Tibial artery (tissue), 4 donors: Measurements from ENCODE around the gene BDP1.
A peak's percentile ranks its signal among the peaks of the same experiment; 100 is the strongest.

ENCODE experiments used
- DNase-seq, 2 donors: peaks; one replicate each; pipeline ENCODE4 v3.0.0-alpha.2; 2019
- H3K27ac ChIP-seq, 2 donors: fragments of 200-600 bp; sonication (generic) in 1 of 2; 1 replicate in 1 of 2; 2 replicates in 1 of 2; pipeline ENCODE4 v1.5.1; 2018 to 2019; ENCODE audit warnings: mild to moderate bottlenecking in 1 of 2
- H3K27me3 ChIP-seq, 2 donors: fragments of 200-600 bp; sonication (generic) in 1 of 2; one replicate each; pipeline versions ENCODE4 v1.5.1 to v1.6.0; 2016 to 2019
- H3K36me3 ChIP-seq, 3 donors: fragments of 200-600 bp; sonication (generic) in 2 of 3; one replicate each; pipeline ENCODE4 v1.5.1; 2016 to 2019; ENCODE audit warnings: mild to moderate bottlenecking in 2 of 3
- H3K4me1 ChIP-seq, 4 donors: fragments of 200-600 bp; sonication (generic) in 2 of 4; 1 replicate in 3 of 4; 2 replicates in 1 of 4; pipeline ENCODE4 v1.5.1; 2016 to 2019
- H3K4me3 ChIP-seq, 2 donors: fragments of 200-600 bp; sonication (generic) in 1 of 2; 1 replicate in 1 of 2; 2 replicates in 1 of 2; pipeline ENCODE4 v1.5.1; 2018 to 2019; ENCODE audit warnings: mild to moderate bottlenecking in 2 of 2
- H3K9me3 ChIP-seq, 3 donors: fragments of 200-600 bp; sonication (generic) in 1 of 3; one replicate each; pipeline ENCODE4 v1.5.1; 2016 to 2019
- intact Hi-C: fragments of 100-400 bp; cut with DNase I; formaldehyde crosslinking; loops from one replicate; pipeline ENCODE4 v1.15.0; 2023; ENCODE audit warnings: low total_unique reads
- TF ChIP-seq, protein P1 (sequence below), 2 experiments: fragments of 200-600 bp in 1 of 2; fragments of 450-650 bp in 1 of 2; IDR thresholded peaks; one replicate each; pipeline ENCODE4 v1.5.1; 2017 to 2019; ENCODE audit warnings: antibody characterized with exemption in 2 of 2, mild to moderate bottlenecking in 1 of 2, moderate library complexity in 1 of 2

BDP1 gene

DNA sequence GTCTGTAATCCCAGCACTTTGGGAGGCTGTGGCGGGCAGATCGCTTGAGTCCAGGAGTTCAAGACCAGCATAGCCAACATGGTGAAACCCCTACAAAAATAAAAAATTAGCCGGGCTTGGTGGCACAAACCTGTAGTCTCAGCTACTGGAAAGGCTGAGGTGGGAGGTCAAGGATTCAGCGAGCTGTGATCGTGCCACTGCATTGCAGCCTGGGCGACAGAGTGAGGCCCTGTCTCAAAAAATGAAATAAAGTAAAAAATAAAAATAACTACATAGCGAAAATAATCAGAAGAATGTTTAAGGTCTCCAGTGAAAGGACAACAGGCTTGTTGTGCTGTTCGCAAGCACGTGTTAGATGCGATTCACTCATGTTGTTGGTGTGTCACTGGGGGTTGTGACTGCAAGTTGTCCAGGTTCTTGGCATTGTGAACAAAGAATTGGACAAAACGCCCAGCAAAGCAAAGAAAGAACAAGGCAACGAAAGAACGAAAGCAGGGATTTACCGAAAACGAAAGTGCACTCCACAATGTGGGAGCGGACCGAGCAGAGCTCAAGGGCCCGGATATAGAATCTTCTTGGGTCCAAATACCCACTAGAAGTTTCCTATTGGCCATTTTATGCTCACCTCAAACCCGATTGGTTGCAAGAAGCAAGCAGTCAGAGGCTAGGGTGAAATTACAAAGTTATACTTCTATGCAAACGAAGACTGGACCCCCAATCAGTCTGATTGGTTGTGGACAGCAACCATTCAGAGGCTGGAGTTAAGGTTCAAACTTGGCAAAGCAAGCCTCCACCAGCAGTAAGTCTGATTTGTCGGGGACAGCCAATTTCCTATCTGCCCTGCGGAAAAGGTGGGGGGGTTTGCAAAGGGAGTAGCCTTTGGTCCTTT lies 130.8 kb downstream of the BDP1 start:
- intact Hi-C loops, result no loop called here
- Histone ChIP-seq H3K4me1 (peaks cover 0 to 48% (median 23%) of the 10 kb centered on the region in 4 donors), H3K4me3 (peak overlapping the region; percentile 69 to 74), H3K36me3 (no peaks in the 10 kb centered on the region), H3K27me3 (no peaks in the 10 kb centered on the region), H3K9me3 (no peaks in the 10 kb centered on the region), H3K27ac (peak overlapping the region; percentile 82 to 87)
- DNase-seq, result no peak
- TF ChIP-seq, protein P1, sequence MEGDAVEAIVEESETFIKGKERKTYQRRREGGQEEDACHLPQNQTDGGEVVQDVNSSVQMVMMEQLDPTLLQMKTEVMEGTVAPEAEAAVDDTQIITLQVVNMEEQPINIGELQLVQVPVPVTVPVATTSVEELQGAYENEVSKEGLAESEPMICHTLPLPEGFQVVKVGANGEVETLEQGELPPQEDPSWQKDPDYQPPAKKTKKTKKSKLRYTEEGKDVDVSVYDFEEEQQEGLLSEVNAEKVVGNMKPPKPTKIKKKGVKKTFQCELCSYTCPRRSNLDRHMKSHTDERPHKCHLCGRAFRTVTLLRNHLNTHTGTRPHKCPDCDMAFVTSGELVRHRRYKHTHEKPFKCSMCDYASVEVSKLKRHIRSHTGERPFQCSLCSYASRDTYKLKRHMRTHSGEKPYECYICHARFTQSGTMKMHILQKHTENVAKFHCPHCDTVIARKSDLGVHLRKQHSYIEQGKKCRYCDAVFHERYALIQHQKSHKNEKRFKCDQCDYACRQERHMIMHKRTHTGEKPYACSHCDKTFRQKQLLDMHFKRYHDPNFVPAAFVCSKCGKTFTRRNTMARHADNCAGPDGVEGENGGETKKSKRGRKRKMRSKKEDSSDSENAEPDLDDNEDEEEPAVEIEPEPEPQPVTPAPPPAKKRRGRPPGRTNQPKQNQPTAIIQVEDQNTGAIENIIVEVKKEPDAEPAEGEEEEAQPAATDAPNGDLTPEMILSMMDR (IDR thresholded peaks at IDR 0.05), result no peak

- peak; percentile 96 to 97 for DNase-seq
- Histone ChIP-seq H3K4me1 (peaks cover 0 to 48% (median 23%) of the 10 kb centered on the region in 4 donors), H3K9me3 (no peaks in the 10 kb centered on the region), H3K27ac (peak within 1 kb of the TSS; percentile 82 to 87), H3K27me3 (no peaks in the 10 kb centered on the region), H3K36me3 (no peaks in the 10 kb centered on the region), H3K4me3 (peak within 1 kb of the TSS; percentile 69 to 74)
- intact Hi-C loops, result no loop called here
- TF ChIP-seq, protein P1 (IDR thresholded peaks at IDR 0.05), result no peak
Measured at GRCh38 chr5:71586941-71587765, 131.7 kb downstream of the BDP1 start, which contains the start of gene MCCC2. Gene MCCC2, plus strand, starts transcription at chr5:71587340. Its CDS starts 86 bp downstream, at chr5:71587426.

GRCh38 chr5:71587766-71588532 lies 132.5 kb downstream of the BDP1 start:
- Histone ChIP-seq H3K4me1 (peaks cover 0 to 41% (median 21%) of the 10 kb centered on the region in 4 donors), H3K9me3 (no peaks in the 10 kb centered on the region), H3K36me3 (no peaks in the 10 kb centered on the region), H3K27me3 (no peaks in the 10 kb centered on the region), H3K27ac (peak overlapping the region; percentile 82 to 87), H3K4me3 (peak overlapping the region; percentile 69 to 74)
- DNase-seq, result no peak
- TF ChIP-seq, protein P1 (IDR thresholded peaks at IDR 0.05), result no peak
- intact Hi-C loops, result no loop called here

GRCh38 chr5:71588533-71588885 lies 133.1 kb downstream of the BDP1 start:
- Histone ChIP-seq H3K36me3 (peaks cover 0 to 4% (median 2%) of the 10 kb centered on the region in 3 donors), H3K27me3 (no peaks in the 10 kb centered on the region), H3K9me3 (no peaks in the 10 kb centered on the region), H3K4me3 (peak overlapping the region; percentile 69 to 74), H3K27ac (peak overlapping the region; percentile 5 to 87), H3K4me1 (peaks cover 0 to 35% (median 19%) of the 10 kb centered on the region in 4 donors)
- TF ChIP-seq, protein P1 (IDR thresholded peaks at IDR 0.05), result no peak
- intact Hi-C loops, result no loop called here
- DNase-seq, result no peak

- DNase-seq, result no peak
- TF ChIP-seq, protein P1 (IDR thresholded peaks at IDR 0.05), result no peak
- H3K9me3 ChIP-seq, result no peaks in the 10 kb centered on the region
- intact Hi-C loops, result no loop called here
- H3K36me3 ChIP-seq, result peaks cover 0 to 10% (median 8%) of the 10 kb centered on the region in 3 donors
- no peak overlapping the region for H3K4me3 ChIP-seq
- H3K4me1 ChIP-seq, result peaks cover 0 to 36% (median 15%) of the 10 kb centered on the region in 4 donors
- H3K27me3 ChIP-seq, result no peaks in the 10 kb centered on the region
- H3K27ac ChIP-seq, result no peak overlapping the region
Measured at GRCh38 chr5:71589903-71590302, 134.5 kb downstream of the BDP1 start.
